Measurements from ENCODE around the gene WNT7B.

- TF ChIP-seq GATA3 (IDR thresholded peaks at IDR 0.05; ENCODE audit: low read depth, low read length), result no peak
- TF ChIP-seq GATA2 (IDR thresholded peaks at IDR 0.05; ENCODE audit: low read depth, low read length), result no peak
Observed at GRCh38 chr22:45999379-45999971, 22.5 kb upstream of the WNT7B start.

Measured in SH-SY5Y (cell line).